ENCODE data around the gene NHSL2. TPM values are rescaled to one million over a fixed set of nuclear protein-coding genes. Genes with fewer than 3 reads are reported as not detected.

The NHSL2 gene
- total RNA-seq, 1 donor from 2014 or later = 57.6 TPM

GRCh38 chrX:72043636-72044035 is 133.0 kb downstream of the NHSL2 start:
- H3K27ac Mint-ChIP-seq (ENCODE audit: unreplicated experiment) = no peak overlapping the region
- no peak for DNase-seq (ENCODE audit: low spot score)
- TF ChIP-seq CTCF (IDR thresholded peaks at IDR 0.05; ENCODE audit: unreplicated experiment) = no peak
- H3K9me3 Mint-ChIP-seq (ENCODE audit: unreplicated experiment) = no peaks in the 10 kb centered on the region
- H3K36me3 Mint-ChIP-seq (ENCODE audit: low read depth, unreplicated experiment) = peaks cover 4% of the 10 kb centered on the region
- peaks cover 35% of the 10 kb centered on the region for H3K4me1 Mint-ChIP-seq (ENCODE audit: unreplicated experiment)
- no peak overlapping the region for H3K4me3 Mint-ChIP-seq (ENCODE audit: unreplicated experiment)
- H3K27me3 Mint-ChIP-seq (ENCODE audit: unreplicated experiment) = no peaks in the 10 kb centered on the region

GRCh38 chrX:72045141-72045540 is 134.5 kb downstream of the NHSL2 start:
- no peak overlapping the region for H3K27ac Mint-ChIP-seq (ENCODE audit: unreplicated experiment)
- H3K36me3 Mint-ChIP-seq (ENCODE audit: low read depth, unreplicated experiment) = peaks cover 2% of the 10 kb centered on the region

GRCh38 chrX:72045552-72046277 is 135.1 kb downstream of the NHSL2 start:
- Mint-ChIP-seq H3K4me3 (ENCODE audit: unreplicated experiment) (no peak overlapping the region), H3K27me3 (ENCODE audit: unreplicated experiment) (no peaks in the 10 kb centered on the region), H3K36me3 (ENCODE audit: low read depth, unreplicated experiment) (no peaks in the 10 kb centered on the region), H3K9me3 (ENCODE audit: unreplicated experiment) (no peaks in the 10 kb centered on the region), H3K4me1 (ENCODE audit: unreplicated experiment) (peaks cover 40% of the 10 kb centered on the region), H3K27ac (ENCODE audit: unreplicated experiment) (peak overlapping the region; percentile 42)
- DNase-seq (ENCODE audit: low spot score) = no peak
- no peak for TF ChIP-seq CTCF (IDR thresholded peaks at IDR 0.05; ENCODE audit: unreplicated experiment)

More at GRCh38 chrX:72045141-72045540, 134.5 kb downstream of the NHSL2 start:
- Mint-ChIP-seq H3K4me1 (ENCODE audit: unreplicated experiment) (peaks cover 40% of the 10 kb centered on the region), H3K9me3 (ENCODE audit: unreplicated experiment) (no peaks in the 10 kb centered on the region), H3K27me3 (ENCODE audit: unreplicated experiment) (no peaks in the 10 kb centered on the region), H3K4me3 (ENCODE audit: unreplicated experiment) (no peak overlapping the region)
- no peak for TF ChIP-seq CTCF (IDR thresholded peaks at IDR 0.05; ENCODE audit: unreplicated experiment)
- no peak for DNase-seq (ENCODE audit: low spot score)

- Mint-ChIP-seq H3K9me3 (ENCODE audit: unreplicated experiment) (no peaks in the 10 kb centered on the region), H3K27me3 (ENCODE audit: unreplicated experiment) (no peaks in the 10 kb centered on the region), H3K27ac (ENCODE audit: unreplicated experiment) (peak overlapping the region; percentile 42), H3K4me1 (ENCODE audit: unreplicated experiment) (peaks cover 43% of the 10 kb centered on the region), H3K36me3 (ENCODE audit: low read depth, unreplicated experiment) (no peaks in the 10 kb centered on the region), H3K4me3 (ENCODE audit: unreplicated experiment) (no peak overlapping the region)
- DNase-seq (ENCODE audit: low spot score) = no peak
- no peak for TF ChIP-seq CTCF (IDR thresholded peaks at IDR 0.05; ENCODE audit: unreplicated experiment)
Measured at GRCh38 chrX:72046447-72046846, 135.8 kb downstream of the NHSL2 start.

Measured in endothelial cell (in vitro differentiated cells).